Measurements from ENCODE around the gene GAREM1.
A peak's percentile ranks its signal among the peaks of the same experiment; 100 is the strongest.

DNA sequence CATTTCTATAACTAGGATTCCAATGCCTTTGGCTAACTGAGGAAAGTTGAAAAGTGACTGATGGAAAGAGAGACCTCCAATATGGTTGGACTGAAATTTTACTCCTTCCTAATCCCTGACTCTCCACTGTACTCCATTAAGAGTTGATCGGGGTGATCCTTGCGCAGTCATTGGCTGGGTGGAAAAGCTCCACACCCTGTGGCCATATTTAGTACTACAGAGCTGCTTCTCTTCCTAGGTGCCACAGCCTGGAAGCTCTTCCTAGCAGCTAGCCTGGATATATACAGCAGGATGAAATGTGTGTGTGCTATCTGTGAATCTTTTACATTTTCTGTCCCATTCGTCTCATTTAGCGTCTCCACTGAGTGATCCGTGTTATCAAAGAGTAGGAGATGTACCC lies 209.7 kb downstream of the GAREM1 start:
- TF ChIP-seq, protein P1, sequence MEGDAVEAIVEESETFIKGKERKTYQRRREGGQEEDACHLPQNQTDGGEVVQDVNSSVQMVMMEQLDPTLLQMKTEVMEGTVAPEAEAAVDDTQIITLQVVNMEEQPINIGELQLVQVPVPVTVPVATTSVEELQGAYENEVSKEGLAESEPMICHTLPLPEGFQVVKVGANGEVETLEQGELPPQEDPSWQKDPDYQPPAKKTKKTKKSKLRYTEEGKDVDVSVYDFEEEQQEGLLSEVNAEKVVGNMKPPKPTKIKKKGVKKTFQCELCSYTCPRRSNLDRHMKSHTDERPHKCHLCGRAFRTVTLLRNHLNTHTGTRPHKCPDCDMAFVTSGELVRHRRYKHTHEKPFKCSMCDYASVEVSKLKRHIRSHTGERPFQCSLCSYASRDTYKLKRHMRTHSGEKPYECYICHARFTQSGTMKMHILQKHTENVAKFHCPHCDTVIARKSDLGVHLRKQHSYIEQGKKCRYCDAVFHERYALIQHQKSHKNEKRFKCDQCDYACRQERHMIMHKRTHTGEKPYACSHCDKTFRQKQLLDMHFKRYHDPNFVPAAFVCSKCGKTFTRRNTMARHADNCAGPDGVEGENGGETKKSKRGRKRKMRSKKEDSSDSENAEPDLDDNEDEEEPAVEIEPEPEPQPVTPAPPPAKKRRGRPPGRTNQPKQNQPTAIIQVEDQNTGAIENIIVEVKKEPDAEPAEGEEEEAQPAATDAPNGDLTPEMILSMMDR (conservative IDR thresholded peaks at IDR 0.05 in 1 of 2, IDR thresholded peaks at IDR 0.05 in 1 of 2; ENCODE audit: extremely low read depth in 1 of 2, insufficient read depth in 1 of 2, low read depth in 1 of 2, low read length in 2 of 2): peak; percentile 20 to 24
- no peak for TF ChIP-seq EZH2 (IDR thresholded peaks at IDR 0.05; ENCODE audit: borderline replicate concordance, low read length)

Measured in mammary epithelial cell (primary cell).